Measurements from ENCODE around the gene RRP1B. TPM values are rescaled to one million over a fixed set of nuclear protein-coding genes. Genes with fewer than 3 reads are reported as not detected.
A peak's percentile ranks its signal among the peaks of the same experiment; 100 is the strongest.
"Not testable (repeated sequence)": the region's sequence is repeated elsewhere in the genome, so short reads cannot be mapped to it uniquely, and the experiment has no call there.

The RRP1B gene
- total RNA-seq, 2 donors from 2014 or later: 38.3 to 81.8 TPM

- peak overlapping the region; percentile 13 to 15 for H3K27ac Mint-ChIP-seq
- no peak for DNase-seq (ENCODE audit: low spot score)
- peaks cover 21 to 30% of the 10 kb centered on the region in 2 donors for H3K4me1 Mint-ChIP-seq (ENCODE audit: low read depth in 2 of 2)
- H3K36me3 Mint-ChIP-seq: peaks cover 19% of the 10 kb centered on the region
- no peaks in the 10 kb centered on the region for H3K27me3 Mint-ChIP-seq
- H3K4me3 Mint-ChIP-seq: no peak overlapping the region
- H3K9me3 Mint-ChIP-seq: peaks cover 5% of the 10 kb centered on the region
- peak in 1 of 2 donors; percentile 84 for ATAC-seq
Observed at GRCh38 chr21:43667191-43667904, 8.0 kb downstream of the RRP1B start.

DNA sequence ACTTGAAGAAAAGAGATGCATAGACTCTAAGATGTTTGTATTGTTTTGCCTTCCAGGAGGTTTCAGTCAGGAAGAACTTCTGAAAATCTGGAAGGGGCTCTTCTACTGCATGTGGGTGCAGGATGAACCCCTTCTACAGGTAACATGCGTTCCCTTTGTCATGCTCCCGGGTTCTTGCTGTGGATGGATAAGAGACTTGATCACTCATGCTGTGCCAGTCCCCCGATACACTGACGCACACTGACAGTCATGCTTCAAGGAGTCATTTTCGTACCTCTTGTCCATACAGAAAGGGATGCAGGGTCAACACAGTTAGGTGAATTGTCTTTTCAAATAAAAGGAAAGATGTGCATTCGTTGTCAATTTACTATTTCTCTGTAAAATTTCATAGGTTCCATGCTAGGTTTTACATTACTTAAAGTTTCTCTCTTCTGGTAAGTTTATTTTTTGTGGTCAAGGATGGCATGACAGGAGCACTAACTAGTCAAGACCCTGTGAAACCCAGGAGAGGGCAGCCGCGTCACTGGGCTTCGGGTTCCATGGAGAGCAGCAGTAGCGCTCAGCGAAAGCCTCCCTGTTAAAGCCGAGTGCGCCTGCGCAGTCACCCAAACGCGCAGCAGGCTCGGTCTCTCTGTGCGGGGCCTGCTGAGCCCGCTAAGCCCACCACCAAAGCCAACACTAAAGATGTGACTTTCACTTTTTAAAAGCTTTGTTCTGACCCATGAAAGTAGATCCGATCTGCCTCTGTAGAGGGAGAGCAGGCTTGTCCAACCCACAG lies 10.7 kb downstream of the RRP1B start:
- H3K9me3 Mint-ChIP-seq: peaks cover 5% of the 10 kb centered on the region
- no peak overlapping the region for H3K4me3 Mint-ChIP-seq
- DNase-seq (ENCODE audit: low spot score): no peak
- ATAC-seq: no peak
- no peak overlapping the region for H3K27ac Mint-ChIP-seq
- peaks cover 21% of the 10 kb centered on the region in 2 donors for H3K4me1 Mint-ChIP-seq (ENCODE audit: low read depth in 2 of 2)
- H3K27me3 Mint-ChIP-seq: no peaks in the 10 kb centered on the region
- peaks cover 28% of the 10 kb centered on the region for H3K36me3 Mint-ChIP-seq

GRCh38 chr21:43675871-43676270 lies 16.5 kb downstream of the RRP1B start:
- H3K27me3 Mint-ChIP-seq: no peaks in the 10 kb centered on the region
- H3K9me3 Mint-ChIP-seq: no peaks in the 10 kb centered on the region
- H3K4me3 Mint-ChIP-seq: no peak overlapping the region
- ATAC-seq (no peak), DNase-seq (ENCODE audit: low spot score) (no peak)
- H3K27ac Mint-ChIP-seq: no peak overlapping the region
- peaks cover 26% of the 10 kb centered on the region for H3K36me3 Mint-ChIP-seq
- peaks cover 4 to 7% of the 10 kb centered on the region in 2 donors for H3K4me1 Mint-ChIP-seq (ENCODE audit: low read depth in 2 of 2)

DNA sequence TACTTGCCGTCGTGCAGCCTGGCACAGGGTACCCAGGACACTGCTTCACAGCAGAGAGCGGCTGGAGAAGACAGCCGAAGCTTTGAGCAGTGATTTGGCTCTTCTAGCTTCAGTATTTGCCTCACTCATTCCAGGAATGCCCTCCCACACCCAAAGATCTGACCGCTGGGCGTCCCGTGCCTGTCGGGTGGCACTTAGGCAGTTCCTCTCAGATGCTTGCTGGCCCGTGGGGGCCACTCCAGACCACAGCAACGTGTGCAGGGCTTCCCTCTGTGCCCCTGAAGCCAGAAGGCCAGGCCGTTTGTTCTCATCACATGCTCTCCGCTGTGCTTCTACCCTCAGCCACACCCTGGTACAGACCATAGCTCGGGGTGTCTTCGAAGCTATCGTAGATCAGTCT lies 17.0 kb downstream of the RRP1B start:
- no peak overlapping the region for H3K4me3 Mint-ChIP-seq
- H3K27ac Mint-ChIP-seq: no peak overlapping the region
- DNase-seq (ENCODE audit: low spot score) (no peak), ATAC-seq (no peak)
- peaks cover 4 to 7% of the 10 kb centered on the region in 2 donors for H3K4me1 Mint-ChIP-seq (ENCODE audit: low read depth in 2 of 2)
- H3K27me3 Mint-ChIP-seq: no peaks in the 10 kb centered on the region
- H3K9me3 Mint-ChIP-seq: no peaks in the 10 kb centered on the region
- H3K36me3 Mint-ChIP-seq: peaks cover 26% of the 10 kb centered on the region

DNA sequence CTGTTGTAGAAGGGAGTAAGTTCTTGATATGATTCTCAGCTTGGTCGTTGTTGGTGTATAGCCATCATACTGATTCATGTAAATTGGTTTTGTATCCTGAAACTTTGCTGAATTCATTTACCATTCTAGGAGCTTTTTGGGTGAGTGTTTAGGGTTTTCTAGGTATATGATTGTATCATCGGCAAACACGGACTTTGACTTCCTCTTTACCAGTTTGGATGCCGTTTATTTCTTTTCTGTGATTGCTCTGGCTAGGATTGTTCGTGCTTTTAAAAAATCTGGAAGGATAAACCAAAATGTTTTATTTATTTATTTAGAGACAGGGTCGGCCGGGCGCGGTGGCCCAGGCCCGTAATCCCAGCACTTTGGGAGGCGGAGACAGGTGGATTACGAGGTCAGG lies 20.6 kb downstream of the RRP1B start:
- H3K4me1 Mint-ChIP-seq (ENCODE audit: low read depth in 2 of 2): peaks cover 7 to 8% of the 10 kb centered on the region in 2 donors
- H3K36me3 Mint-ChIP-seq: peaks cover 24% of the 10 kb centered on the region
- ATAC-seq (no peak), DNase-seq (ENCODE audit: low spot score) (no peak)
- H3K9me3 Mint-ChIP-seq: no peaks in the 10 kb centered on the region
- no peak overlapping the region for H3K4me3 Mint-ChIP-seq
- H3K27me3 Mint-ChIP-seq: no peaks in the 10 kb centered on the region
- peak overlapping the region in 1 of 2 donors; percentile 1 for H3K27ac Mint-ChIP-seq

GRCh38 chr21:43680421-43680820 lies 21.1 kb downstream of the RRP1B start:
- H3K27me3 Mint-ChIP-seq; DNase-seq (ENCODE audit: low spot score); H3K9me3 Mint-ChIP-seq; H3K4me3 Mint-ChIP-seq; H3K27ac Mint-ChIP-seq; ATAC-seq: not testable (repeated sequence)
- Mint-ChIP-seq H3K36me3 (peaks cover 27% of the 10 kb centered on the region), H3K4me1 (ENCODE audit: low read depth in 2 of 2) (peaks cover 7 to 11% of the 10 kb centered on the region in 2 donors)

- H3K4me3 Mint-ChIP-seq: no peak overlapping the region
- H3K36me3 Mint-ChIP-seq: peaks cover 32% of the 10 kb centered on the region
- H3K9me3 Mint-ChIP-seq: no peaks in the 10 kb centered on the region
- no peak for DNase-seq (ENCODE audit: low spot score)
- H3K27ac Mint-ChIP-seq: peak overlapping the region in 1 of 2 donors; percentile 18
- no peaks in the 10 kb centered on the region for H3K27me3 Mint-ChIP-seq
- ATAC-seq: no peak
- peaks cover 7 to 11% of the 10 kb centered on the region in 2 donors for H3K4me1 Mint-ChIP-seq (ENCODE audit: low read depth in 2 of 2)
Observed at GRCh38 chr21:43681650-43682049, 22.3 kb downstream of the RRP1B start.

DNA sequence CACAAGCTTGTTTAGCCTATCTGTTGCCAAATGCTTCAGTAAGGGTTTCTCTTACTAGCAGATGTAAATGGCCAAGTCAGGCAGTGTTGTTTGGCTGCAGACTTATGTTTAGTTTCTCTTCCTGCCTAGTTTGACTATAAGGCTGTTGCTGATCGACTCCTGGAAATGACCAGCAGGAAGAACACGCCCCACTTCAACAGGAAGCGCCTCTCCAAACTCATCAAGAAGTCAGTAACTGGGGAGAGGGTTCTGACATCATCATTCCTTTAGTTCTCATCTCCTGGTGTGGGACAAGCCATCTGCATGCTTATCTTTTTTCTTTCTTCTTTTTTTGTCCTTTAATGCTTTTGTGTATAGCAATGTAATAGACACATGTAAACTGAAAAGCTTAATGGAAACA lies 25.1 kb downstream of the RRP1B start:
- peaks cover 0 to 11% of the 10 kb centered on the region in 2 donors for H3K4me1 Mint-ChIP-seq (ENCODE audit: low read depth in 2 of 2)
- H3K27me3 Mint-ChIP-seq: no peaks in the 10 kb centered on the region
- DNase-seq (ENCODE audit: low spot score) (no peak), ATAC-seq (no peak)
- no peak overlapping the region for H3K27ac Mint-ChIP-seq
- no peak overlapping the region for H3K4me3 Mint-ChIP-seq
- H3K36me3 Mint-ChIP-seq: peaks cover 30% of the 10 kb centered on the region
- no peaks in the 10 kb centered on the region for H3K9me3 Mint-ChIP-seq

DNA sequence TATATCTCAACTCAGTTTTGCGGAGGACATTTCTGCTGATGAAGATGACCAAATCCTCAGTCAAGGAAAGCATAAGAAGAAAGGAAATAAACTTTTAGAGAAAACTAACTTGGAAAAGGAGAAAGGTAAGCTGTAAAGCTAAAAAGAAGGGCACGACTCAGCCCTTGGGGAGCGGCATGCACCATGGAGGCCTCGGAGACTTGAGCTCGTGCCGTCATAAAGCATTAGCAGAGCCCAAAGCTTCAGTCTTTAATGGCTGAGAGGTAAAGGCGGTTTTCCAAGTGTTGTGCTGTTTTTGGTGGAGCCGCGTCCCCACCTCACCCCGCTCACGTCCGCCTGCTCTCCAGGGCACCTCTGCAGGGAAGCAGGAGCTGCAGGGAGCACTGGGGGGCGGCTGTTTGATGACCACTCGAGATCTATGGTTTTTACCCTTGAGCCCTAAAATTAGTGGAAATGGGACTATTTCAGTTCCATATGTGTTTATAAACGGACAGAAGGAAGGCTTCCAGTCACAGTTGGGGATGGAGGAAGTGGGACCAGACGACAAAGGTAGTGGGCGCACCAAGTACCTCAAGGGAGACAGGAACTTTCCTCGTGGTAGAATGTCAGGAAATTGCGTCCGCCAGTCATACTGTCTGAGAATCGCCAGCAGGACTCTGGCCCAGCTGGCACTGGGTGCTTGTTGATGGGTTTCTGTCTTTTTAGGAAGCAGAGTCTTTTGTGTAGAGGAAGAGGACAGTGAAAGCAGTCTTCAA lies 27.6 kb downstream of the RRP1B start:
- H3K9me3 Mint-ChIP-seq: no peaks in the 10 kb centered on the region
- H3K36me3 Mint-ChIP-seq: peaks cover 29% of the 10 kb centered on the region
- H3K4me1 Mint-ChIP-seq (ENCODE audit: low read depth in 2 of 2): peaks cover 0 to 7% of the 10 kb centered on the region in 2 donors
- no peak for ATAC-seq
- no peak for DNase-seq (ENCODE audit: low spot score)
- no peak overlapping the region for H3K4me3 Mint-ChIP-seq
- H3K27ac Mint-ChIP-seq: peak overlapping the region; percentile 20 to 35
- no peaks in the 10 kb centered on the region for H3K27me3 Mint-ChIP-seq

GRCh38 chr21:43687566-43688399 lies 28.4 kb downstream of the RRP1B start:
- no peak overlapping the region for H3K4me3 Mint-ChIP-seq
- H3K9me3 Mint-ChIP-seq: no peaks in the 10 kb centered on the region
- peaks cover 0 to 7% of the 10 kb centered on the region in 2 donors for H3K4me1 Mint-ChIP-seq (ENCODE audit: low read depth in 2 of 2)
- peaks cover 29% of the 10 kb centered on the region for H3K36me3 Mint-ChIP-seq
- no peak for DNase-seq (ENCODE audit: low spot score)
- no peak for ATAC-seq
- peak overlapping the region; percentile 20 to 35 for H3K27ac Mint-ChIP-seq
- no peaks in the 10 kb centered on the region for H3K27me3 Mint-ChIP-seq

GRCh38 chr21:43688906-43689305 lies 29.5 kb downstream of the RRP1B start:
- H3K4me3 Mint-ChIP-seq: no peak overlapping the region
- H3K36me3 Mint-ChIP-seq: peaks cover 29% of the 10 kb centered on the region
- ATAC-seq (no peak), DNase-seq (ENCODE audit: low spot score) (no peak)
- no peaks in the 10 kb centered on the region for H3K9me3 Mint-ChIP-seq
- H3K27ac Mint-ChIP-seq: no peak overlapping the region
- no peaks in the 10 kb centered on the region for H3K27me3 Mint-ChIP-seq
- H3K4me1 Mint-ChIP-seq (ENCODE audit: low read depth in 2 of 2): peaks cover 0 to 7% of the 10 kb centered on the region in 2 donors

GRCh38 chr21:43689556-43690337 lies 30.4 kb downstream of the RRP1B start:
- Mint-ChIP-seq H3K27ac (no peak overlapping the region), H3K36me3 (peaks cover 25% of the 10 kb centered on the region), H3K9me3 (no peaks in the 10 kb centered on the region), H3K4me3 (no peak overlapping the region), H3K4me1 (ENCODE audit: low read depth in 2 of 2) (peaks cover 0 to 3% of the 10 kb centered on the region in 2 donors), H3K27me3 (no peaks in the 10 kb centered on the region)
- ATAC-seq (no peak), DNase-seq (ENCODE audit: low spot score) (no peak)
